ENCODE results near the gene CSNK2A2.

Gene CSNK2A2

DNA sequence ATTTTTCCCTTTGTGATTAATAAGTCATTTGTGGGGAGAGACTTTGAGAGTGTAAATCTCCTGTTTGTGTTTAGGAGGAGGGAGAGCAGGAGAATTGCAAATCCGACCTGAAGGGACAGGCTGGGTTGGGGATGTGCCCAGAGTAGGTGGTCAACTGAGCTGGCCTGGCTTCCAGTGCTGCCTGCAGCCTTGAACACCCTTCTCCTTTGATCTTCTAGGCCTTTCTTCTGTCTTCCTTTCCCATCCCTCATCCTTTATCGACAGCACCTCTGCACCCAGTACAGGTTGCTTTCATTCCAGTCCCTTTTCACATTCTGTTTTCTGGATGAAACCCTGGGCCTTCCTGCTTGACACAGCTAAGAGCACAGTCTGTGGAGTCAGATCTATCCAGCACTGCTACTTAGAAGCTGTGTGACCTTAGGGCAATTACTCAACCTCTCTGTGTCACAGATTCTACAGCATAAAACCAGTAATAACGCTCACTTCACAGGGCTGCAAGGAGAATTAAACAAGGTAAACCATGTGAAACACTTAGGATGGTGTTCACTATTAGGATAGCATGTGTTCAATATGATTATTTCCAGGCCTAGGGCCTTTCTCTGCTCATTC is 1.0 kb upstream of the CSNK2A2 start:
- no peak for DNase-seq (ENCODE audit: low spot score)

GRCh38 chr16:58197314-58198012 is 443 bp downstream of the CSNK2A2 start:
- peak; percentile 15 for DNase-seq (ENCODE audit: low spot score)

- DNase-seq (ENCODE audit: low spot score), result peak; percentile 26
Observed at GRCh38 chr16:58196898-58197313, 1.0 kb downstream of the CSNK2A2 start.

GRCh38 chr16:58195771-58196170 is 2.1 kb downstream of the CSNK2A2 start:
- DNase-seq (ENCODE audit: low spot score), result no peak

DNA sequence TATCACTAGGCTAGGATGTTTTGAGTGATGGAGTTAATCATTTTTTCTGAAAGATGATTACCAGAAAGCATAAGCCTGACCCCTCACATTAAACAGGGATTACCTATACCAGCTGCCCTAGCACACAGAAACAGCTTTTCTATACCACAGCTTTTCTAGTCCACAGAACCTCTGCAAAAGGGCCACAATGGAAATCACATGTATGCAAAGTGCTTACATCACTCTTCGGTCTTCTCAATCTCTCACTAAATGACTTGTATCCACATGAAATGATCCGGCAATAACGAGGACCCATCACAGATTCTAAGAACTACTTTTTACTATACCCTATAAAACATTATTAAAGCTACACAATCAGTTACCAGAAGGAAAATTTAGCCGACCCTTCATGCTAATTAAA is 2.6 kb downstream of the CSNK2A2 start:
- no peak for DNase-seq (ENCODE audit: low spot score)

DNA sequence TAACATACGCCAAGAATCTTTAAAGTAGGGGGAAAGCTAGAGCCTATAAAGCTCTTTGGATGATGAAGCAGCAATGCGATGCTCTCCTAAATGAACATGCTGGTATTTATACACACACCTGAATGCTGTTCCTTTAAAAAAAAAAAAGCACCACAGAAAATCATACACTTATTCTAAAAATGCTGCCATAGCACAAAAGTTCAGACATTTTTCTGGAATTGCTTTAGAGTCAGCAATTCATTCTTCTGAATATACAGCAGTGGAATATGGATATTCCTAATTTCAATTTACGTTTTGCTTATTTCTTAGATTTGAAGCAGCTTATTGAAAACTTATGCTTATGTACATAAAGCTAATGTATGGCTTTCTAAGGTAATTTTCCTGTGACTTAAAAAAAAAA is 3.1 kb downstream of the CSNK2A2 start:
- DNase-seq (ENCODE audit: low spot score), result no peak

DNA sequence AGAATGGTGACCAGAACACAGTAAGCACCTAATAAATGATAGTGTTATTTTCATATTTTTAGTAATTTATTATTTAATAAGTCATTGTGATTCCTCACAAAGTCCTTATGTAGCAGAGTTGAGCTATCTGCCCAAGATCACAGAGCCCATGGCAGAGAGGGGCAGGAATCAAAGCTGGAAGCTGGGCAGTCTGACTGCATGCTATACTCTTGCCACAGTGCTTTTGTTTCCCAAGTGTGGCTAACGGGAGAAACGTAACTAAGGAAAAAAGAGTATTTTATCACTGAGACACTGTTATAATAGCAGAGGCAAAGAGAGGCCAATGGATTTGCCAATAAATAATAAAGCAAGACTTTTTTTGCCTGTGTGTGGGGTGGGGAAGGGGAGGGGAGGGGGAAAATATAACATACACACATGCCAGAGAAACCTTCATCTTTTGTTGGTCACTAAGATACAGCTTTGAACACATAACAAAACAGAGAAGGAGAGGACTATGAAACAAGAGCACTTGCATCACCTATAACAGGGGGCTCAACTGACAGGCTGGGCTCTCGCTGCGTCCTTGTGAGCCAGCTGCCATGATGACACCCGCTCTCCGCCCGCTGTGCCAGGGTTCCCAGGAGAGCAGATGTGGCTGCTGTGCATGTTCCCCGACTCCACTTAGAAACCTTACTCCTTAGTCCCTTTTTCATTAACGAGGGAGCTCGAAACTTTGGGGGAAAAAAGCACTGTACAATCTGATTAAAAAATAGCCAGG is 10.1 kb downstream of the CSNK2A2 start:
- DNase-seq (ENCODE audit: low spot score), result no peak

GRCh38 chr16:58187092-58187491 is 10.8 kb downstream of the CSNK2A2 start:
- DNase-seq (ENCODE audit: low spot score), result no peak

GRCh38 chr16:58186176-58186944 is 11.5 kb downstream of the CSNK2A2 start:
- DNase-seq (ENCODE audit: low spot score), result no peak

GRCh38 chr16:58177353-58177710 is 20.6 kb downstream of the CSNK2A2 start:
- no peak for DNase-seq (ENCODE audit: low spot score)

DNA sequence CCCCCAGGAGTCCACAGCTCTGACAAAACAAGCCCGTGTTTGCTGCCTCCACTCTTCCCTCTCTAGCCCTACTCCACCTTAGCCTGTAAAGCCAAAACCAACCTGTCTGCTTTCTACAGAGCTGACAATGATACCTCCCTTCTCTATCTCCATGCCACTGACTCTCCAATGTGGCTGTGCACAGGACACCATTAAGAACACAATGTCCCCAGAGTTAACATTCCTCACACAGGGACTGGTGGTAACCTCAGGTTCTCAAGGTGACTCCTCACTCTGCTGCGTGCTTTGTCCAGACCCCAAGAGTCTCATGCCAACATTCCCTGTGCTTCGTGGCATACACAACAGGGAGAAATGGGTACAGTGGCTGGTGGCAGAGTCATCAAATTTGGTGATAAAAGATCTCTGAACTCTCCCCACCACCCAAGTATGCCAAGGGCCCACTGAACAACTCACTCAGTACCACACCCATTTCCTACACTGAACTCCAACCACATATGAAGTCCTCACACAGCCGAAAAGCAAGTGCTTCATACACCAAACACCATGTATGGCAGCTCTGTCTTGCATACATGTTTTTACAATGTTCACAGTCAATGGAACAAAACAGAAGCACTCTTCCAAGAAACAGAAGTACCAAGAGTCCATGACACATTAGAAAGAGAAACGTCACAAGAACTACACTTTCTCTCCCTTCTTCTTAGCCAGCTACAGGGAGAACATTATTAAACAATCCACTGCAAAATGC is 21.1 kb downstream of the CSNK2A2 start:
- no peak for DNase-seq (ENCODE audit: low spot score)

DNA sequence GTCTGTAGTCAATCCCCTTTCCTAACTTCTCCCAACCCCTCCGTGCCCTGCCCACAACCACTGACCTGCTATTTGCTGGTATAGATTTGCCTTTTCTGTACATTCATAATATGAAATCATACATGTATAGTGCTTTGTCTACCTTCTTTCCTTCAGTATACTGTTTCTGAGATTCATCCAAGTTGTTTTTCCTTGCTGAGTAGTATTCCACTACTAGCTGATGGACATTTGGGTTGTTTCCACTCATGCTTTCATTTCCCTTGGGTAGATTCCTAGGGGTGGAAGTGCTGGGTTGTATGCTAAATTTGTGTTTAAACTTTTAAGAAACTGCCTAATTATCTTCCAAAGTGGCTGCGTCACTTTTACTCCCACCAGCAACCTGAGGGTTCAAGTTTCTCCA is 27.7 kb downstream of the CSNK2A2 start:
- no peak for DNase-seq (ENCODE audit: low spot score)

DNA sequence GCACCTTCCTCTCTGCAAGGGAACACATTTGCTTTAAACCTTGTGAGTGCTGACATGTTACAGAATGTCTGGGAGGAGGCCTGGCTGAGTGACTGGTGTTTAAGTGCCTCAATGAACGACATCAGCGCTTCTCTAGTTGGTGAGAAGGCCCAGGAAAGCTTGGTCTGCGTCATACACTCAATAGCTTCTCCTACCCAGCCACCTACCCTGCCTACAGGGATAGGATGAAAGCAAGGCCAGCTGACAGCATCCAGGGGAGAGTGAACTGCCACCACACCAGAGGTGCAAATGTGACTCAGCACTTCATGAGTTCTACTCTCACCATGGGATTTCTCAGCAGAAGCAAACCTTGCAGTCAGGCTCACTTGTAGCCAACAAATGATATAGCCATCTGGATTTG is 37.1 kb downstream of the CSNK2A2 start:
- DNase-seq (ENCODE audit: low spot score), result no peak

DNA sequence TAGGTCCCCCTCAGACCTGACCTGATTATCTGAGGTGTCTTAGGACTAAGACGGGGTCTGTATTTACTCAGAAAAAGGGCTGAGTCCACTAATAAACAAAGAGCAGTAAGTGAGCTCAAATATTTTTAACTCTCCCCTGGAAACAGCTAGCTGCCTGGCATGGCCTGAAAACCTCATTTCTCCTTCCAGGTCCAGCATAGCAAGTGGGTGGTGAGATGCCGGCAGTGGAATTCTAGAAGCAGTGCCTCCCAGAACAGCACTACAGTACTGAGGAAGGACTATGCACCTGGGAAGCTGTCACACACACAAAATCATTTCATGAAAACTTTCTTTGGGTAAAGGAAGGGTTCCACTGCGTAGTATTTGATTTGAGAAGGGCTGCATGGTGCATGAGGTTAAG is 39.2 kb downstream of the CSNK2A2 start:
- DNase-seq (ENCODE audit: low spot score), result no peak

DNA sequence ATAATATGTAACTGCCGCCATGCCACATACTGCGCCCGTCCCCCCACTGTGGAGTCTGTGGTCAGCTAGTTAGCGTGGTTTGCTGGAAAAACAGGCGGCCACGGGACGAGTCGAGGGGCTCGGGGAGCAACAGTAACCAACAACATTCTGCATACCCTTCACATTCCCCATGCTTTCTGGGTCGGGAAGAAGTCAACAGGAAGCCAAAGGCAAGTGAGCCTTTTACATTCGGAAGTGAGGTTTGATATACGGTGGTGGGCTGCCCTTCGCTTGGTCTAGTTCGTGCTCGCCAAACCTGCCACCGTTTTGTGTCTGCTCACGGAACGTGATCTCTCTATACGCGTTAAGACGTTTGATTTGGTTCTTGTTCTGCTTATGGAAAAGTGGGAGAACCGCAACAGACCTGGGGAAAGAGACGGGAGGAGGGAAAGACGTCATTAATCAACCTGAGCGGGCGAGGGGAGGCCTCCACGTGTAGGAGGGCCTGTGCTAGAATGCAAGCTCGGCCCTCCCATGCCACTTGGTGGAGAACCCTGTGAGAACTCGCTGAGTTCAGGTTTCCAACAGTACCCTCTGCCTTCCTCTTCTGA is 39.9 kb downstream of the CSNK2A2 start:
- DNase-seq (ENCODE audit: low spot score), result no peak

GRCh38 chr16:58157239-58157638 is 40.7 kb downstream of the CSNK2A2 start:
- DNase-seq (ENCODE audit: low spot score), result no peak

- no peak for DNase-seq (ENCODE audit: low spot score)
Observed at GRCh38 chr16:58155839-58156238, 42.1 kb downstream of the CSNK2A2 start.

GRCh38 chr16:58154345-58154744 is 43.6 kb downstream of the CSNK2A2 start:
- no peak for DNase-seq (ENCODE audit: low spot score)

GRCh38 chr16:58152246-58152868 is 45.5 kb downstream of the CSNK2A2 start:
- DNase-seq (ENCODE audit: low spot score), result no peak

- no peak for DNase-seq (ENCODE audit: low spot score)
Observed at GRCh38 chr16:58148526-58148925, 49.4 kb downstream of the CSNK2A2 start.

- DNase-seq (ENCODE audit: low spot score), result no peak
Observed at GRCh38 chr16:58148099-58148498, 49.8 kb downstream of the CSNK2A2 start.

All from hepatic stellate cell (primary cell).